Neural cell (in vitro differentiated cells): ENCODE data around the gene COBL. TPM values are rescaled to one million over a fixed set of nuclear protein-coding genes. Genes with fewer than 3 reads are reported as not detected.

Source experiments
- H2AFZ ChIP-seq: fragments of 200-600, 300-800 bp; sonication (generic), shearing (Covaris generic); 2 replicates; pipeline ENCODE4 v1.6.0; 2014; ENCODE audit warnings: low read depth, mild to moderate bottlenecking, antibody characterized with exemption, low read length, moderate library complexity
- H3F3A ChIP-seq: fragments of 200-600 bp; shearing (Covaris generic); 2 replicates; pipeline ENCODE4 v1.6.1; 2016; ENCODE audit warnings: mild to moderate bottlenecking, moderate library complexity, mixed read lengths, antibody characterized with exemption, low read length; ENCODE audit not compliant: insufficient read depth, poor library complexity, severe bottlenecking
- H3K27ac ChIP-seq: fragments of 200-600, 300-800 bp; sonication (generic), shearing (Covaris generic); 2 replicates; pipeline ENCODE4 v1.5.1; 2014; ENCODE audit warnings: mild to moderate bottlenecking, low read length, moderate library complexity
- H3K27me3 ChIP-seq: fragments of 300-800, 200-600 bp; sonication (generic), shearing (Covaris generic); 2 replicates; pipeline ENCODE4 v1.6.0; 2014; ENCODE audit warnings: mild to moderate bottlenecking, low read depth, low read length, moderate library complexity; ENCODE audit not compliant: insufficient read depth
- H3K36me3 ChIP-seq: fragments of 300-800, 200-600 bp; sonication (generic), shearing (Covaris generic); 2 replicates; pipeline ENCODE4 v1.5.1; 2014; ENCODE audit warnings: mild to moderate bottlenecking, antibody characterized with exemption, low read length, moderate library complexity; ENCODE audit not compliant: insufficient read depth
- H3K4me2 ChIP-seq: fragments of 300-800, 200-600 bp; sonication (generic), shearing (Covaris generic); 2 replicates; pipeline ENCODE4 v1.6.0; 2014; ENCODE audit warnings: mild to moderate bottlenecking, low read length
- H3K4me3 ChIP-seq: fragments of 300-800, 200-600 bp; sonication (generic), shearing (Covaris generic); 2 replicates; pipeline ENCODE4 v1.5.1; 2014; ENCODE audit warnings: mild to moderate bottlenecking, low read length, moderate library complexity
- H3K79me2 ChIP-seq: fragments of 200-600 bp; shearing (Covaris generic); replicated peaks from 2 replicates; pipeline ENCODE4 v1.6.0; 2014; ENCODE audit warnings: mild to moderate bottlenecking, low read length, moderate library complexity; ENCODE audit not compliant: insufficient read depth
- H3K9ac ChIP-seq: fragments of 300-800, 200-600 bp; sonication (generic), shearing (Covaris generic); 2 replicates; pipeline ENCODE4 v1.6.1; 2016; ENCODE audit warnings: mild to moderate bottlenecking, low read length, mixed read lengths
- H3K9me2 ChIP-seq: fragments of 200-600 bp; shearing (Covaris generic); 2 replicates; pipeline ENCODE4 v1.6.1; 2016; ENCODE audit warnings: mild to moderate bottlenecking, low read length, mixed read lengths; ENCODE audit not compliant: insufficient read depth
- H3K9me3 ChIP-seq: fragments of 200-600, 300-800 bp; sonication (generic), shearing (Covaris generic); 2 replicates; pipeline ENCODE4 v1.6.1; 2016; ENCODE audit warnings: mild to moderate bottlenecking, mixed run types, low read length, moderate library complexity, mixed read lengths
- H4K20me1 ChIP-seq: fragments of 200-600 bp; shearing (Covaris generic); 2 replicates; pipeline ENCODE4 v1.6.1; 2016; ENCODE audit warnings: mild to moderate bottlenecking, mixed run types; ENCODE audit not compliant: insufficient read depth
- EP300 ChIP-seq: fragments of 450-650 bp; conservative IDR thresholded peaks from 2 replicates; pipeline ENCODE4 v1.6.1; 2014; ENCODE audit warnings: antibody characterized with exemption, mild to moderate bottlenecking, moderate library complexity; ENCODE audit not compliant: poor library complexity, severe bottlenecking
- EZH2 ChIP-seq: fragments of 200-600, 300-800 bp; shearing (Covaris generic), sonication (generic); IDR thresholded peaks from 2 replicates; pipeline ENCODE4 v1.6.1; 2014; ENCODE audit warnings: antibody characterized with exemption, low read length, borderline replicate concordance, mild to moderate bottlenecking; ENCODE audit not compliant: insufficient read depth, poor library complexity, severe bottlenecking
- MXI1 ChIP-seq: fragments of 450-650 bp; conservative IDR thresholded peaks from 2 replicates; pipeline ENCODE4 v1.6.1; 2014; ENCODE audit warnings: antibody characterized with exemption, mild to moderate bottlenecking; ENCODE audit not compliant: poor library complexity, severe bottlenecking
- POLR2AphosphoS5 ChIP-seq: IDR thresholded peaks from 2 replicates; pipeline ENCODE4 v1.6.1; 2012
- RAD21 ChIP-seq: fragments of 450-650 bp; conservative IDR thresholded peaks from 2 replicates; pipeline ENCODE4 v1.6.1; 2014; ENCODE audit warnings: antibody characterized with exemption, mild to moderate bottlenecking, moderate library complexity
- SMC3 ChIP-seq: fragments of 450-650 bp; conservative IDR thresholded peaks from 2 replicates; pipeline ENCODE4 v1.6.1; 2014; ENCODE audit warnings: antibody characterized with exemption, mild to moderate bottlenecking, moderate library complexity; ENCODE audit not compliant: poor library complexity
- TAF1 ChIP-seq: IDR thresholded peaks from 2 replicates; pipeline ENCODE4 v1.6.1; 2012; ENCODE audit warnings: low read depth
- polyA plus RNA-seq: library from polyadenylated mRNA; depleted of rRNA; stranded (reverse); fragments of >200 nt; gene quantifications from 2 replicates; pipeline ENCODE4 v1.2.3, GENCODE V29; 2014
- TF ChIP-seq, protein P1 (sequence below): fragments of 450-650 bp; IDR thresholded peaks from 2 replicates; pipeline ENCODE4 v1.5.1; 2014; ENCODE audit warnings: antibody characterized with exemption, mild to moderate bottlenecking, moderate library complexity; ENCODE audit not compliant: poor library complexity, severe bottlenecking
- TF ChIP-seq, protein P2 (sequence below): IDR thresholded peaks from 2 replicates; pipeline ENCODE4 v1.6.1; 2012; ENCODE audit warnings: borderline replicate concordance

Gene COBL
- polyA plus RNA-seq, 1 donor from 2014 or later, result 0.12 TPM

DNA sequence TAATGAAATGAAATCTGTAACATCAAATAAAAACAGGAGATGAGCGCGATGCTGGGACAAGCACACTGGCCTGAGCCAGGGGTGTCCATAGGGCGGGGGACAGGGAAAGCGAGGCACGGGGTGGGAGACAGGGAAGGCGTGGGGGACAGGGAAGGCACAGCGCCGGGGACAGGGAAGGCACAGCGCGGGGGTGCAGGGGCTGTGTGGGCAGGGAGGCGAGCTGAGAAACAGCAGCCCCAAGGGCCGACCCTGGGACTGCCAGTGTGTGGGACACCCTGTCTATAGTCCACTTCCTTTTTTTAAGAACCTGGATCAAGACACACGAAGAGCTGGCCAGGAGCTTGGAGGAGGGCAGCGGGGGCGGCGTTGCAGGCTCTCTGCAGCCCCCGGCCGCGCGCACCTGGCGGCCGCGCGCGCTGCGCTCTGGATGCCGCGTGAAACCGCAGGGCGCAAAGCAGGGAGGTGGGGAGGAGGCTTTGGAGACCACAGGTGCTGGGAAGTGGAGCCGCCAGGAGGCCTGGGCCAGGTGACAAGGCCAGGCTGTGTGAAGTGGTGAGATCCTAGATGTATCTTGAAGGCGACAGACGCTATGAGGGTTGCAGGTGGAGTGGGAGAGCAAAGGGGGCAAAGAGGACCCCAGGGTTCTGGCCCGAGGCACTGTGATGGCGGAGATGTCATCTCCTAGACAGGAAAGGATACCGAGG is 157.7 kb downstream of the COBL start:
- H3K27me3 ChIP-seq, result no peaks in the 10 kb centered on the region
- H3F3A ChIP-seq, result no peaks in the 10 kb centered on the region
- no peaks in the 10 kb centered on the region for H3K9me2 ChIP-seq
- H3K9me3 ChIP-seq, result no peaks in the 10 kb centered on the region
- no peaks in the 10 kb centered on the region for H4K20me1 ChIP-seq
- H3K9ac ChIP-seq, result no peak overlapping the region
- H3K79me2 ChIP-seq, result no peaks in the 10 kb centered on the region
- TF ChIP-seq, protein P1, sequence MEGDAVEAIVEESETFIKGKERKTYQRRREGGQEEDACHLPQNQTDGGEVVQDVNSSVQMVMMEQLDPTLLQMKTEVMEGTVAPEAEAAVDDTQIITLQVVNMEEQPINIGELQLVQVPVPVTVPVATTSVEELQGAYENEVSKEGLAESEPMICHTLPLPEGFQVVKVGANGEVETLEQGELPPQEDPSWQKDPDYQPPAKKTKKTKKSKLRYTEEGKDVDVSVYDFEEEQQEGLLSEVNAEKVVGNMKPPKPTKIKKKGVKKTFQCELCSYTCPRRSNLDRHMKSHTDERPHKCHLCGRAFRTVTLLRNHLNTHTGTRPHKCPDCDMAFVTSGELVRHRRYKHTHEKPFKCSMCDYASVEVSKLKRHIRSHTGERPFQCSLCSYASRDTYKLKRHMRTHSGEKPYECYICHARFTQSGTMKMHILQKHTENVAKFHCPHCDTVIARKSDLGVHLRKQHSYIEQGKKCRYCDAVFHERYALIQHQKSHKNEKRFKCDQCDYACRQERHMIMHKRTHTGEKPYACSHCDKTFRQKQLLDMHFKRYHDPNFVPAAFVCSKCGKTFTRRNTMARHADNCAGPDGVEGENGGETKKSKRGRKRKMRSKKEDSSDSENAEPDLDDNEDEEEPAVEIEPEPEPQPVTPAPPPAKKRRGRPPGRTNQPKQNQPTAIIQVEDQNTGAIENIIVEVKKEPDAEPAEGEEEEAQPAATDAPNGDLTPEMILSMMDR, result no peak
- TF ChIP-seq, protein P2, sequence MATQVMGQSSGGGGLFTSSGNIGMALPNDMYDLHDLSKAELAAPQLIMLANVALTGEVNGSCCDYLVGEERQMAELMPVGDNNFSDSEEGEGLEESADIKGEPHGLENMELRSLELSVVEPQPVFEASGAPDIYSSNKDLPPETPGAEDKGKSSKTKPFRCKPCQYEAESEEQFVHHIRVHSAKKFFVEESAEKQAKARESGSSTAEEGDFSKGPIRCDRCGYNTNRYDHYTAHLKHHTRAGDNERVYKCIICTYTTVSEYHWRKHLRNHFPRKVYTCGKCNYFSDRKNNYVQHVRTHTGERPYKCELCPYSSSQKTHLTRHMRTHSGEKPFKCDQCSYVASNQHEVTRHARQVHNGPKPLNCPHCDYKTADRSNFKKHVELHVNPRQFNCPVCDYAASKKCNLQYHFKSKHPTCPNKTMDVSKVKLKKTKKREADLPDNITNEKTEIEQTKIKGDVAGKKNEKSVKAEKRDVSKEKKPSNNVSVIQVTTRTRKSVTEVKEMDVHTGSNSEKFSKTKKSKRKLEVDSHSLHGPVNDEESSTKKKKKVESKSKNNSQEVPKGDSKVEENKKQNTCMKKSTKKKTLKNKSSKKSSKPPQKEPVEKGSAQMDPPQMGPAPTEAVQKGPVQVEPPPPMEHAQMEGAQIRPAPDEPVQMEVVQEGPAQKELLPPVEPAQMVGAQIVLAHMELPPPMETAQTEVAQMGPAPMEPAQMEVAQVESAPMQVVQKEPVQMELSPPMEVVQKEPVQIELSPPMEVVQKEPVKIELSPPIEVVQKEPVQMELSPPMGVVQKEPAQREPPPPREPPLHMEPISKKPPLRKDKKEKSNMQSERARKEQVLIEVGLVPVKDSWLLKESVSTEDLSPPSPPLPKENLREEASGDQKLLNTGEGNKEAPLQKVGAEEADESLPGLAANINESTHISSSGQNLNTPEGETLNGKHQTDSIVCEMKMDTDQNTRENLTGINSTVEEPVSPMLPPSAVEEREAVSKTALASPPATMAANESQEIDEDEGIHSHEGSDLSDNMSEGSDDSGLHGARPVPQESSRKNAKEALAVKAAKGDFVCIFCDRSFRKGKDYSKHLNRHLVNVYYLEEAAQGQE, result no peak
- TF ChIP-seq EZH2, result no peak
- TF ChIP-seq MXI1, result no peak
- no peak for TF ChIP-seq SMC3
- no peak for TF ChIP-seq TAF1
- no peak for TF ChIP-seq RAD21
- no peaks in the 10 kb centered on the region for H3K36me3 ChIP-seq
- no peak overlapping the region for H3K4me3 ChIP-seq
- H2AFZ ChIP-seq, result no peak overlapping the region
- H3K4me2 ChIP-seq, result no peak overlapping the region
- no peak overlapping the region for H3K27ac ChIP-seq

DNA sequence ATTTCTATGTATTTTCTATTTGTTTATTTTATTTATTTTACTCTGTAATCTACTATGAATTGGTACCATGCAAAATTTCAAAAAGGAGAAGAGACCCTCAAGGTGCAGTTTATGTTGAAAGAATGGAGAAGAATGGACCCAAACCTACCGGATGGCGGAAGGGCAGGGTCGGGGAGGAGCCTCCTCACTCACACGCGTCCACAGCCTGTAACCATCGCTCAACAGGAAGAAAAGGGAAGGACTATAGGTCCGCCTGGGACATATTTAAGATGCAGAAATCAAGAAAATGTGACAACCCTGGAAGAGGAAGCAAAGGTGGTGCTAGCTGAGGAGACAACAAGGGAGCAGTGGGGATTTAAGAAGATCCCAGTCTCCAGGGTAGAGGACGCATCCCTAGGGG is 158.4 kb downstream of the COBL start:
- no peak overlapping the region for H2AFZ ChIP-seq

More for the DNA sequence above, 158.4 kb downstream of the COBL start:
- no peaks in the 10 kb centered on the region for H3K9me3 ChIP-seq
- no peaks in the 10 kb centered on the region for H3F3A ChIP-seq
- no peaks in the 10 kb centered on the region for H3K79me2 ChIP-seq
- no peaks in the 10 kb centered on the region for H4K20me1 ChIP-seq
- H3K4me3 ChIP-seq, result no peak overlapping the region
- no peaks in the 10 kb centered on the region for H3K27me3 ChIP-seq
- no peak overlapping the region for H3K4me2 ChIP-seq
- H3K9ac ChIP-seq, result no peak overlapping the region
- no peak overlapping the region for H3K27ac ChIP-seq
- no peaks in the 10 kb centered on the region for H3K9me2 ChIP-seq
- TF ChIP-seq, protein P2, result no peak
- TF ChIP-seq SMC3 (no peak), RAD21 (no peak), TAF1 (no peak), EP300 (no peak), MXI1 (no peak), EZH2 (no peak), POLR2AphosphoS5 (no peak)
- TF ChIP-seq, protein P1, result no peak
- H3K36me3 ChIP-seq, result no peaks in the 10 kb centered on the region
